ENCODE measurements around the gene BIRC2. TPM values are rescaled to one million over a fixed set of nuclear protein-coding genes. Genes with fewer than 3 reads are reported as not detected.
"Not testable (repeated sequence)": the region's sequence is repeated elsewhere in the genome, so short reads cannot be mapped to it uniquely, and the experiment has no call there.

Gene BIRC2
- total RNA-seq, 1 donor from 2014 or later, result 30.6 TPM

GRCh38 chr11:102331341-102331740 lies 15.7 kb upstream of the BIRC2 start:
- no peak overlapping the region for H3K4me3 Mint-ChIP-seq
- peaks cover 35% of the 10 kb centered on the region for H3K4me1 Mint-ChIP-seq (ENCODE audit: low read depth)
- DNase-seq (ENCODE audit: low spot score), result no peak
- no peaks in the 10 kb centered on the region for H3K27me3 Mint-ChIP-seq (ENCODE audit: insufficient read depth)
- H3K9me3 Mint-ChIP-seq, result no peaks in the 10 kb centered on the region
- peaks cover 59% of the 10 kb centered on the region for H3K36me3 Mint-ChIP-seq (ENCODE audit: low read depth)
- H3K27ac Mint-ChIP-seq, result no peak overlapping the region
- intact Hi-C loops (cut with micrococcal nuclease), result no loop called here

- Mint-ChIP-seq H3K4me3 (no peak overlapping the region), H3K36me3 (ENCODE audit: low read depth) (peaks cover 51% of the 10 kb centered on the region), H3K27ac (peak overlapping the region; percentile 62), H3K27me3 (ENCODE audit: insufficient read depth) (no peaks in the 10 kb centered on the region), H3K9me3 (no peaks in the 10 kb centered on the region), H3K4me1 (ENCODE audit: low read depth) (peaks cover 29% of the 10 kb centered on the region)
- no peak for DNase-seq (ENCODE audit: low spot score)
- intact Hi-C loops (cut with micrococcal nuclease), result no loop called here
These were observed 14.4 kb upstream of the BIRC2 start for GRCh38 chr11:102332611-102332994.

- H3K4me3 Mint-ChIP-seq, result no peak overlapping the region
- no peaks in the 10 kb centered on the region for H3K9me3 Mint-ChIP-seq
- intact Hi-C loops (cut with micrococcal nuclease), result no loop called here
These were observed 8.5 kb upstream of the BIRC2 start for GRCh38 chr11:102338479-102339010.

GRCh38 chr11:102341311-102341710 lies 5.7 kb upstream of the BIRC2 start:
- H3K4me3 Mint-ChIP-seq; H3K27ac Mint-ChIP-seq; H3K27me3 Mint-ChIP-seq (ENCODE audit: insufficient read depth); DNase-seq (ENCODE audit: low spot score); H3K9me3 Mint-ChIP-seq: not testable (repeated sequence)
- intact Hi-C loops (cut with micrococcal nuclease), result loop anchor here (1.0 to 10.0 kb wide), 5 partner anchors 53 to 693 kb away; no protein-coding TSS in a partner anchor
- Mint-ChIP-seq H3K36me3 (ENCODE audit: low read depth) (peaks cover 26% of the 10 kb centered on the region), H3K4me1 (ENCODE audit: low read depth) (peaks cover 31% of the 10 kb centered on the region)

More at GRCh38 chr11:102338479-102339010, 8.5 kb upstream of the BIRC2 start:
- H3K4me1 Mint-ChIP-seq (ENCODE audit: low read depth), result peaks cover 18% of the 10 kb centered on the region
- no peak for DNase-seq (ENCODE audit: low spot score)
- H3K27me3 Mint-ChIP-seq (ENCODE audit: insufficient read depth), result no peaks in the 10 kb centered on the region
- peaks cover 29% of the 10 kb centered on the region for H3K36me3 Mint-ChIP-seq (ENCODE audit: low read depth)
- H3K27ac Mint-ChIP-seq, result peak overlapping the region; percentile 24

GRCh38 chr11:102341844-102342318 lies 5.1 kb upstream of the BIRC2 start:
- no peaks in the 10 kb centered on the region for H3K27me3 Mint-ChIP-seq (ENCODE audit: insufficient read depth)
- H3K27ac Mint-ChIP-seq, result no peak overlapping the region
- H3K4me1 Mint-ChIP-seq (ENCODE audit: low read depth), result peaks cover 35% of the 10 kb centered on the region
- no peak overlapping the region for H3K4me3 Mint-ChIP-seq
- no peaks in the 10 kb centered on the region for H3K9me3 Mint-ChIP-seq
- peak; percentile 55 for DNase-seq (ENCODE audit: low spot score)
- H3K36me3 Mint-ChIP-seq (ENCODE audit: low read depth), result peaks cover 23% of the 10 kb centered on the region
- intact Hi-C loops (cut with micrococcal nuclease), result loop anchor here (1.0 to 10.0 kb wide), 5 partner anchors 54 to 693 kb away; no protein-coding TSS in a partner anchor

GRCh38 chr11:102343809-102344208 lies 3.2 kb upstream of the BIRC2 start:
- DNase-seq (ENCODE audit: low spot score), result no peak
- intact Hi-C loops (cut with micrococcal nuclease), result loop anchor here (10.0 kb wide), 1 partner anchor 691 kb away; no protein-coding TSS in a partner anchor
- no peak overlapping the region for H3K27ac Mint-ChIP-seq
- H3K36me3 Mint-ChIP-seq (ENCODE audit: low read depth), result peaks cover 18% of the 10 kb centered on the region
- peaks cover 37% of the 10 kb centered on the region for H3K4me1 Mint-ChIP-seq (ENCODE audit: low read depth)
- no peaks in the 10 kb centered on the region for H3K9me3 Mint-ChIP-seq
- no peak overlapping the region for H3K4me3 Mint-ChIP-seq
- H3K27me3 Mint-ChIP-seq (ENCODE audit: insufficient read depth), result no peaks in the 10 kb centered on the region

GRCh38 chr11:102345904-102346303 lies 1.1 kb upstream of the BIRC2 start:
- Mint-ChIP-seq H3K9me3 (no peaks in the 10 kb centered on the region), H3K27me3 (ENCODE audit: insufficient read depth) (no peaks in the 10 kb centered on the region), H3K36me3 (ENCODE audit: low read depth) (peaks cover 14% of the 10 kb centered on the region), H3K4me1 (ENCODE audit: low read depth) (peaks cover 49% of the 10 kb centered on the region), H3K4me3 (peak overlapping the region; percentile 98), H3K27ac (peak overlapping the region; percentile 99)
- intact Hi-C loops (cut with micrococcal nuclease), result loop anchor here (2.0 to 10.0 kb wide), 4 partner anchors 45 to 763 kb away; partner anchors contain the start of gene DYNC2H1
- no peak for DNase-seq (ENCODE audit: low spot score)

- H3K27ac Mint-ChIP-seq, result peak overlapping the region; percentile 99
- H3K4me1 Mint-ChIP-seq (ENCODE audit: low read depth), result peaks cover 49% of the 10 kb centered on the region
These were observed 612 bp upstream of the BIRC2 start for GRCh38 chr11:102346456-102346747.

GRCh38 chr11:102347462-102348370 lies 702 bp downstream of the BIRC2 start:
- peaks cover 43% of the 10 kb centered on the region for H3K4me1 Mint-ChIP-seq (ENCODE audit: low read depth)
- H3K9me3 Mint-ChIP-seq, result no peaks in the 10 kb centered on the region
- peak overlapping the region; percentile 99 for H3K27ac Mint-ChIP-seq
- H3K36me3 Mint-ChIP-seq (ENCODE audit: low read depth), result peaks cover 24% of the 10 kb centered on the region
- no peaks in the 10 kb centered on the region for H3K27me3 Mint-ChIP-seq (ENCODE audit: insufficient read depth)
- intact Hi-C loops (cut with micrococcal nuclease), result loop anchor here (1.0 to 10.0 kb wide), 12 partner anchors 11 to 761 kb away; partner anchors contain the start of genes BIRC3, DYNC2H1 and TMEM123
- no peak for DNase-seq (ENCODE audit: low spot score)
- peak overlapping the region; percentile 98 for H3K4me3 Mint-ChIP-seq

More at GRCh38 chr11:102346456-102346747, 612 bp upstream of the BIRC2 start:
- H3K27me3 Mint-ChIP-seq (ENCODE audit: insufficient read depth), result no peaks in the 10 kb centered on the region
- H3K4me3 Mint-ChIP-seq, result peak overlapping the region; percentile 98
- H3K36me3 Mint-ChIP-seq (ENCODE audit: low read depth), result peaks cover 17% of the 10 kb centered on the region
- DNase-seq (ENCODE audit: low spot score), result no peak
- intact Hi-C loops (cut with micrococcal nuclease), result loop anchor here (2.0 to 10.0 kb wide), 4 partner anchors 44 to 762 kb away; partner anchors contain the start of gene DYNC2H1
- H3K9me3 Mint-ChIP-seq, result no peaks in the 10 kb centered on the region

GRCh38 chr11:102357116-102357515 lies 10.1 kb downstream of the BIRC2 start:
- intact Hi-C loops (cut with micrococcal nuclease), result no loop called here
- Mint-ChIP-seq H3K9me3 (peaks cover 22% of the 10 kb centered on the region), H3K27ac (peak overlapping the region; percentile 5), H3K36me3 (ENCODE audit: low read depth) (peaks cover 70% of the 10 kb centered on the region), H3K4me1 (ENCODE audit: low read depth) (peaks cover 47% of the 10 kb centered on the region), H3K27me3 (ENCODE audit: insufficient read depth) (no peaks in the 10 kb centered on the region), H3K4me3 (no peak overlapping the region)
- DNase-seq (ENCODE audit: low spot score), result no peak

- DNase-seq (ENCODE audit: low spot score), result no peak
- Mint-ChIP-seq H3K27me3 (ENCODE audit: insufficient read depth) (no peaks in the 10 kb centered on the region), H3K36me3 (ENCODE audit: low read depth) (peaks cover 65% of the 10 kb centered on the region), H3K9me3 (peaks cover 22% of the 10 kb centered on the region), H3K4me3 (no peak overlapping the region), H3K4me1 (ENCODE audit: low read depth) (peaks cover 47% of the 10 kb centered on the region), H3K27ac (no peak overlapping the region)
- intact Hi-C loops (cut with micrococcal nuclease), result no loop called here
These were observed 12.4 kb downstream of the BIRC2 start for GRCh38 chr11:102359372-102359771.

GRCh38 chr11:102360681-102361080 lies 13.7 kb downstream of the BIRC2 start:
- no peak overlapping the region for H3K4me3 Mint-ChIP-seq

More at GRCh38 chr11:102360681-102361080, 13.7 kb downstream of the BIRC2 start:
- H3K27me3 Mint-ChIP-seq (ENCODE audit: insufficient read depth), result no peaks in the 10 kb centered on the region
- intact Hi-C loops (cut with micrococcal nuclease), result no loop called here
- H3K9me3 Mint-ChIP-seq, result peaks cover 15% of the 10 kb centered on the region
- peak overlapping the region; percentile 31 for H3K27ac Mint-ChIP-seq
- peaks cover 37% of the 10 kb centered on the region for H3K4me1 Mint-ChIP-seq (ENCODE audit: low read depth)
- no peak for DNase-seq (ENCODE audit: low spot score)
- H3K36me3 Mint-ChIP-seq (ENCODE audit: low read depth), result peaks cover 64% of the 10 kb centered on the region
